ENCODE results near the gene CACNB2.

- no peak for TF ChIP-seq CTCF (IDR thresholded peaks at IDR 0.05; ENCODE audit: poor library complexity)
- no peak for TF ChIP-seq EZH2 (IDR thresholded peaks at IDR 0.05; ENCODE audit: borderline replicate concordance)
Measured at GRCh38 chr10:18571780-18572179, 431.6 kb downstream of the CACNB2 start.

All from hepatocyte (in vitro differentiated cells).